GM19193 (cell line): ENCODE data around the gene SPPL3.
A peak's percentile ranks its signal among the peaks of the same experiment; 100 is the strongest.

ENCODE experiments used
- POLR2A ChIP-seq: IDR thresholded peaks from 4 replicates; pipeline ENCODE4 v1.6.1; 2011; ENCODE audit not compliant: insufficient read depth, insufficient read length; ENCODE audit errors: extremely low read depth

SPPL3 gene

GRCh38 chr12:120725659-120726509 is 178.3 kb downstream of the SPPL3 start, which contains the start of gene ACADS:
ACADS (plus strand) TSS chr12:120725826; CDS start chr12:120725886, 60 bp downstream.
- TF ChIP-seq POLR2A, result peak; percentile 87

- no peak for TF ChIP-seq POLR2A
Observed at GRCh38 chr12:120725151-120725658, 179.0 kb downstream of the SPPL3 start.

- no peak for TF ChIP-seq POLR2A
Observed at GRCh38 chr12:120724720-120725119, 179.4 kb downstream of the SPPL3 start.

- TF ChIP-seq POLR2A, result no peak
Observed at GRCh38 chr12:120722784-120723183, 181.4 kb downstream of the SPPL3 start.

- no peak for TF ChIP-seq POLR2A
Observed at GRCh38 chr12:120721866-120722265, 182.3 kb downstream of the SPPL3 start.

- no peak for TF ChIP-seq POLR2A
Observed at GRCh38 chr12:120720987-120721801, 183.0 kb downstream of the SPPL3 start.

- TF ChIP-seq POLR2A, result no peak
Observed at GRCh38 chr12:120720234-120720986, 183.7 kb downstream of the SPPL3 start.

GRCh38 chr12:120719496-120720233 is 184.5 kb downstream of the SPPL3 start:
- TF ChIP-seq POLR2A, result no peak

GRCh38 chr12:120719072-120719471 is 185.1 kb downstream of the SPPL3 start:
- no peak for TF ChIP-seq POLR2A

- TF ChIP-seq POLR2A, result no peak
Observed at GRCh38 chr12:120718055-120718454, 186.1 kb downstream of the SPPL3 start.

- TF ChIP-seq POLR2A, result no peak
Observed at GRCh38 chr12:120713861-120714482, 190.2 kb downstream of the SPPL3 start.

GRCh38 chr12:120712610-120713009 is 191.5 kb downstream of the SPPL3 start:
- TF ChIP-seq POLR2A, result no peak
